ENCODE measurements around the gene SLC35F6.
"Not testable (repeated sequence)": the region's sequence is repeated elsewhere in the genome, so short reads cannot be mapped to it uniquely, and the experiment has no call there.

The SLC35F6 gene

DNA sequence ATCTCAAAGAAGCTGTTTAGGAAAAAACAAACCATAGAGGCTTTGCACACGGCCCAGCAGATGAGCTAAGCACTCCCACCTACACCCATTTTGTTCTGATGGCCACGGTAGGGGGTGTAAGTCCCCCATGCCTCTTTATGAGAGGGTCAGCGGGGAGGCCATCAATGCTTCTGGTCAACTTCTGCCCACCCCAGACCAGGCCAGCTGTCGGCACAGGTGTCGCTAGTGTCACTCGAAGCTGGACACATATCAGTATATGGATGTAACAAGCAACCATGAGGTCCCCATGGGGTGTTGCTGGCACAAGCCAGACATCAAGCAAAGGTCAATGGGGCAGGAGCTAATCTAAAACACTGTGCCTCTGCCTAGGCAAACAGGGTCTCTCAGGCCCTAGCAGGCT is 23.7 kb upstream of the SLC35F6 start:
- Mint-ChIP-seq H3K27ac (no peak overlapping the region), H3K36me3 (no peaks in the 10 kb centered on the region), H3K9me3 (no peaks in the 10 kb centered on the region), H3K4me3 (no peak overlapping the region), H3K4me1 (peaks cover 8% of the 10 kb centered on the region in 2 donors), H3K27me3 (peaks cover 7 to 11% of the 10 kb centered on the region in 2 donors)
- ATAC-seq (replicated peaks) (peak; percentile 2 to 5), DNase-seq (no peak)

DNA sequence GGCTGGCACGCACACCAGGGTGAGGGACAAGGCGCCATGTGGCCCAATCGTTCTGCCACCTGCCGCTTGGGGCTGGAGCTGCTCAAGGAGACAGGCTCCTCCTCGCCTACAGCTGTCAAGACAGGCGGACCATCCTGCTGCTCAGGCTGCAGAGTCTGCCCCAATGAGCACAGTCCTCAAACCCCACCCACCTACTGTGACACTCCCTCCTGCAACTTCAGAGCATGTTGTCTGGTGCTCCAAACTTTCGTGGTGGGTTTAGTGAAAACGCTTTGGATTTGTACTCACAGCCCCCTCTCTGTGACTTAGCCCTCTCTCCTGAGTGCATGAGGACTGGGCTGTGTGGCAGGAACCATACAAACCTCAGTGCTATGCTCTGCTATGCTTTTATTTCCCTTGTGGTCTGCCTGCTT is 23.2 kb upstream of the SLC35F6 start:
- peak; percentile 81 for ATAC-seq (replicated peaks)
- Mint-ChIP-seq H3K27ac (no peak overlapping the region), H3K36me3 (no peaks in the 10 kb centered on the region), H3K4me1 (peaks cover 8% of the 10 kb centered on the region in 2 donors), H3K4me3 (no peak overlapping the region), H3K9me3 (no peaks in the 10 kb centered on the region), H3K27me3 (peaks cover 7 to 11% of the 10 kb centered on the region in 2 donors)
- no peak for DNase-seq

DNA sequence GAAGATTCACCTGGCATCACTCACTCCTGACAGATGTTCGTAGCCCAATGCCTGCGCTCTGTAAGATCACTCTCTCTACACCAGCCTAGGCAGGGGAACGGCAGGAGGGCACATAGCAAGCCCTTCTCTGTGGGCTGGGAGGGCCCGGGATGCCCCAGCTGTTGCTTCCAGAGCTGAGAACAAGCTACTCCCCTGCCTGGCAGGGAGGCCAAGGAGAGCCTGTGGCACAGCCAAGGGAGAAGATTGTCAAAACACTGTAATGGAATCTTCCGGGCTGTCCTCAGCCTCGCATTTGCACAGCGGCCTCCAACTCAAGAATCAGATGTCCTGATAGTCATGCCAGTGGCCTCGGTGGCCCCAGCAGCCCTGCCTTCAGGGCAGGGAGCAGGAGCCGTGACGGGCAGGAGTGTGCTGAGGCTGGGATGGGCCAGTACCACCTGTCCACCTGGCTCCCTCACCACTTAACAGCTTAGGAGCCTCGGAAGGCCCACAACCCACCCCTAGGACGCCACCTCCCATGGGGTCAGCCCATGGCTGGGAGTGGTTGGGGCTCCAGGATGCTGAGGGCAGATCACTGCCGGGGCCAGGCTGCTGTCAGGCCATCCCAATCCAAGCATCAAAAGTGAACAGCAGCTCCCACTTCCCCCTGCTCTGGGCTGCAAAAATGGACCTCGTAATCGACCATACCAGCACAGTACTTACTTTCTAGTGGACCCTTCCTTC is 21.9 kb upstream of the SLC35F6 start:
- Mint-ChIP-seq H3K9me3 (no peaks in the 10 kb centered on the region), H3K27me3 (peaks cover 7 to 8% of the 10 kb centered on the region in 2 donors), H3K4me1 (peaks cover 8% of the 10 kb centered on the region in 2 donors), H3K4me3 (no peak overlapping the region), H3K36me3 (no peaks in the 10 kb centered on the region), H3K27ac (no peak overlapping the region)
- no peak for DNase-seq
- no peak for ATAC-seq (replicated peaks)

DNA sequence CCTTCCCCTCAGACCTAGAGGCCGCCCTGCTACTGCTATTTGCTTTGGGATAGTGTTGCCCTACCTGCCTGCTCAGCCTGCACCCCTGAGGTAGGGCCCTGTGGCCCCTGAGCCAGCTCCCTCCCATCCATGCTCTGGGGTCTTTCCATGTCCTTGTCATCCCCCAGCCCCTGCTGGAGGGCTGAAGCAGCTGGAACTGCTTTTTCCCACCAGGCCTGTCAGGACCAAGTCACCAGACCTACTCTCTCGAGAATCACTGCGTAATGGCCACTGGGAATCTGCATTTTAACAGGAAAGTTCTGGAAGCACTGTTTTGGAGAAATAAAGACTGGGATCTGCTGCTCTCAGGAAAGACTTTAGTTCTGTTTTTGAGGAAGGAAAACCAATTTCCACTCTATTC is 20.2 kb upstream of the SLC35F6 start:
- Mint-ChIP-seq H3K4me1 (peaks cover 8% of the 10 kb centered on the region in 2 donors), H3K36me3 (no peaks in the 10 kb centered on the region), H3K4me3 (no peak overlapping the region), H3K9me3 (no peaks in the 10 kb centered on the region), H3K27me3 (peaks cover 0 to 2% of the 10 kb centered on the region in 2 donors), H3K27ac (no peak overlapping the region)
- no peak for DNase-seq
- no peak for ATAC-seq (replicated peaks)

DNA sequence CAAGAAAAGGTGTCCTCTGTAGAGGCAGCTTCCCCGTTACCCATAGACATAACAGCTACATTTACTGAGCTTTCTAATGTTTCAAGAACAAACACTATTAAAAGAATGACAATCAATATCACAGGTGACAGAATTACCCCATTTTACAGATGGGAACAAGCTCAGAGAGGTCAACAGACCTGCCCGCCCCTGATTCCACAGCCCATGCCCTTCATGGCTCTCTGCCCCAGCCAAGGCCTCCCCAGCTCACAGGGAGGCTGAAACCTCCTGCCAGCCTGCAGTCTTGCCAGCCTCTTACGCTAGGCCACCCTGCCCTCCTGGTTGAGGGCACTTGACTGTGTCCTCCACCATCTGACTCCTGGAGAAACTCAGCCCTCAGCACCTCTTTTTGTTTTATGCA is 19.1 kb upstream of the SLC35F6 start:
- no peak overlapping the region for H3K27ac Mint-ChIP-seq

DNA sequence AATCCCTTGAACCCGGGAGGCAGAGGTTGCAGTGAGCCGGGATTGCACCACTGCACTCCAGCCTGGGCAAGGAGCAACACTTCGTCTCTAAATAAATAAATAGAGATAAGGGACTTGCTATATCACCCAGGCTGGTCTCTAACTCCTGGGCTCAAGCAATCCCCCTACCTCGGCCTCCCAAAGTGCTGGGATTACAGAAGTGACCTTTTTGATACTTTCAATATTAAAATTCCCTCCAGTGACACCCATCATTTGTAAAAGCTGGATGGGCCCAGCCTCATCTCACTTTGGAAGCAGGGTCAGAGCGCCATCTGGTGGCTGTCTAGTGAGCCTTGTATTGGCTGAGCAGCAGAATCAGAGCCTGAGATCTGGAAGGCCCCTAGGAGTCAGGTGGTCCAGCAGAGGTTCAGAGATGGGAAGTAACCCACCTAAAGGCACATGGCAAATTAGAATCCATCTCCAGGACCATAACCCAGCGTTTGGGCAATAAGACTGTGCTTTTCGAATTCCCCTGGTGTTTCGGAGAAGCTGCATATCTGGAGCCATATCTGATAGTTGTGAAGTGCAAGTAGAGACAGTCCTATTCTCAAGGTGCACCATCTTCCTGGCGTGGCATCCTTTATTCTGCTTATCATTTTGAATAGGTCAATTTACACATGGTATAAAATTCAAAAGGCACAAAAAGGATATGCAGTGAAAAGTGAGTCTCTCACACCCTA is 18.3 kb upstream of the SLC35F6 start:
- H3K27me3 Mint-ChIP-seq, result no peaks in the 10 kb centered on the region
- no peak overlapping the region for H3K27ac Mint-ChIP-seq
- H3K36me3 Mint-ChIP-seq, result no peaks in the 10 kb centered on the region
- H3K4me3 Mint-ChIP-seq, result no peak overlapping the region
- no peaks in the 10 kb centered on the region for H3K9me3 Mint-ChIP-seq
- ATAC-seq (replicated peaks) (peak; percentile 91 to 92), DNase-seq (peak; percentile 53)
- H3K4me1 Mint-ChIP-seq, result peaks cover 7 to 8% of the 10 kb centered on the region in 2 donors

More for the DNA sequence above, 19.1 kb upstream of the SLC35F6 start:
- H3K36me3 Mint-ChIP-seq, result no peaks in the 10 kb centered on the region
- no peak for DNase-seq
- H3K4me1 Mint-ChIP-seq, result peaks cover 8% of the 10 kb centered on the region in 2 donors
- H3K9me3 Mint-ChIP-seq, result no peaks in the 10 kb centered on the region
- ATAC-seq (replicated peaks), result no peak
- H3K4me3 Mint-ChIP-seq, result no peak overlapping the region
- H3K27me3 Mint-ChIP-seq, result no peaks in the 10 kb centered on the region

DNA sequence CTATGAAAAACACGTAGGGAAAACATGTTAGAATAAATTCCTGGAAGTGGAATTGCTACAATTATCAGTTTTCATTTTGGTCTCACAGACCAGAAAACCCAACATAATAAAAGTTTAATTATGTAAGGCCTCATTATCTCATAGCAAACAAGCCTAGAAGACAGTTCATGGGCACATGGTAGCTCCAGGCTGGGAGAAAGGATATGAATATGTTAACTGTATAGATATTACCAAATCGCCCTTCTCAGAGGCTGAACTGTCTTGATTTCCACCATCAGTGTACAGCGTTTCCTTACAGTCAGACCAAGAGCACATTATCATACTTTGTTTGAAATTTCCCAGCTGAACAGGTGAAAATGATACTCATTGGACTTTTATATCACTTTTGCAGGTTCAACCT is 17.1 kb upstream of the SLC35F6 start:
- Mint-ChIP-seq H3K27ac (no peak overlapping the region), H3K27me3 (no peaks in the 10 kb centered on the region)
- no peak for DNase-seq

DNA sequence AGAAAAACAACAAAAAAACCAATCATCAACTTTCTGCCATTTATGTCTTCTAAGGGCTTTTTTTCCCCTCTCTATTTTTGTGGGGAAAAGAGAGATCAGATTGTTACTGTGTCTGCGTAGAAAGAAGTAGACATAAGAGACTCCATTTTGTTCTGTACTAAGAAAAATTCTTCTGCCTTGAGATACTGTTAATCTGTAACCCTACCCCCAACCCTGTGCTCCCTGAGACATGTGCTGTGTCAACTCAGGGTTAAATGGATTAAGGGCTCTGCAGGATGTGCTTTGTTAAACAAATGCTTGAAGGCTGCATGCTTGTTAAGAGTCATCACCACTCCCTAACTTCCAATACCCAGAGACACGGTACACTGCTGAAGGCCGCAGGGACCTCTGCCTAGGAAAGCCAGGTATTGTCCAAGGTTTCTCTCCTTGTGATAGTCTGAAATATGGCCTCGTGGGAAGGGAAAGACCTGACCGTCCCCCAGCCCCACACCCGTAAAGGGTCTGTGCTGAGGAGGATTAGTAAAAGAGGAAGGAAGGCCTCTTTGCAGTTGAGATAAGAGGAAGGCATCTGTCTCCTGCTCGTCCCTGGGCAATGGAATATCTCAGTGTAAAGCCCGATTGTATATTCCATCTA is 14.2 kb upstream of the SLC35F6 start:
- not testable (repeated sequence) for ATAC-seq (replicated peaks); DNase-seq; H3K27ac Mint-ChIP-seq; H3K4me3 Mint-ChIP-seq; H3K27me3 Mint-ChIP-seq; H3K9me3 Mint-ChIP-seq; H3K36me3 Mint-ChIP-seq; H3K4me1 Mint-ChIP-seq

More for the DNA sequence above, 17.1 kb upstream of the SLC35F6 start:
- no peaks in the 10 kb centered on the region for H3K36me3 Mint-ChIP-seq
- H3K9me3 Mint-ChIP-seq, result no peaks in the 10 kb centered on the region
- H3K4me1 Mint-ChIP-seq, result peaks cover 0 to 2% of the 10 kb centered on the region in 2 donors
- no peak overlapping the region for H3K4me3 Mint-ChIP-seq
- ATAC-seq (replicated peaks), result no peak

DNA sequence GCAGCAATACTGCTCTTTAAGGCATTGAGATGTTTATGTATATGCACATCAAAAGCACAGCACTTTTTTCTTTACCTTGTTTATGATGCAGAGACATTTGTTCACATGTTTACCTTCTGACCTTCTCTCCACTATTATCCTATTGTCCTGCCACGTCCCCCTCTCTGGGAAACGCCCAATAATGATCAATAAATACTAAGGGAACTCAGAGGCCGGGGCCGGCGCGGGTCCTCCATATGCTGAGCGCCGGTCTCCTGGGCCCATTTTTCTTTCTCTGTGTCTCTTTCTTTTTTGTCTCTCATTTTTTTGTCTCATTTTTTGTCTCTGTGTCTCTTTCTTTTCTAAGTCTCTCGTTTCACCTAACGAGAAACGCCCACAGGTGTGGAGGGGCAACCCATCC is 13.6 kb upstream of the SLC35F6 start:
- DNase-seq; ATAC-seq (replicated peaks); H3K4me3 Mint-ChIP-seq; H3K27me3 Mint-ChIP-seq; H3K27ac Mint-ChIP-seq; H3K36me3 Mint-ChIP-seq; H3K9me3 Mint-ChIP-seq; H3K4me1 Mint-ChIP-seq: not testable (repeated sequence)

DNA sequence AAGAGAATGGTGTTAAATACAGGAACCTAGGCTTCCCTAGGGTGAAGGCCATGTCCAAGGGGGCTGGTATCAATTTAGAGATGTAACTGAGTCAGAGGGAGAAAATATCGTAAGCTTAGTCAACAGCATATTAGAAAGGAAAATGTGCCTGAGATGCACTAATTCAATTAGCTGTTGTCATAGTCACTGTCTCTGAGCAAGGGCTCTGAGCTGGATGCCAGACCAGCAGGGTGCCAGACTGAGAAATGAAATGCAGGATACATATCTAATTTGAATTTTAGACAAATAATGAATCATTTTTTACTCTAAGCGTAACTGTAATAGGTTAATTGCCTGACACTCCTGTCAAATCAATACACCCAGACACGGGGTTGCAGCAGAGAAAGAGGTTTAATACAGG is 11.4 kb upstream of the SLC35F6 start:
- no peaks in the 10 kb centered on the region for H3K27me3 Mint-ChIP-seq
- no peaks in the 10 kb centered on the region for H3K36me3 Mint-ChIP-seq
- ATAC-seq (replicated peaks) (no peak), DNase-seq (no peak)
- H3K9me3 Mint-ChIP-seq, result no peaks in the 10 kb centered on the region
- H3K4me3 Mint-ChIP-seq, result no peak overlapping the region
- H3K4me1 Mint-ChIP-seq, result peaks cover 4 to 10% of the 10 kb centered on the region in 2 donors
- no peak overlapping the region for H3K27ac Mint-ChIP-seq

DNA sequence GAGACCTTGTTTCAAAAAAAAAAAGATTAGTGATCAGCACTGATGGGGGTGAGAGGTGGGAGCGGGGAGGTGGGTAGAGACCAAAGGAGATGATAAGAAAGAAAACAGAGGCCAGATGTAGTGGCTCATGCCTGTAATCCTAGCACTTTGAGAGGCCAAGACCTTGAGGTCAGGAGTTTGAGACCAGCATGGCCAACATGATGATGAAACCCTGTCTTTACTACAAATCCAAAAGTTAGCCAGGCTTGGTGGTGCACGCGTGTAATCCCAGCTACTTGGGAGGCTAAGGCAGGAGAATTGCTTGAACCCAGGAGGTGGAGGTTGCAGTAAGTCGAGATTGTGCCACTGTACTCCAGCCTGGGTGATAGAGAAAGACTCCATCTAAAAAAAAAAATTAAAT is 9.5 kb upstream of the SLC35F6 start:
- Mint-ChIP-seq H3K9me3 (no peaks in the 10 kb centered on the region), H3K27me3 (no peaks in the 10 kb centered on the region), H3K36me3 (no peaks in the 10 kb centered on the region), H3K27ac (no peak overlapping the region), H3K4me3 (no peak overlapping the region), H3K4me1 (peaks cover 13 to 18% of the 10 kb centered on the region in 2 donors)
- DNase-seq, result no peak
- no peak for ATAC-seq (replicated peaks)

DNA sequence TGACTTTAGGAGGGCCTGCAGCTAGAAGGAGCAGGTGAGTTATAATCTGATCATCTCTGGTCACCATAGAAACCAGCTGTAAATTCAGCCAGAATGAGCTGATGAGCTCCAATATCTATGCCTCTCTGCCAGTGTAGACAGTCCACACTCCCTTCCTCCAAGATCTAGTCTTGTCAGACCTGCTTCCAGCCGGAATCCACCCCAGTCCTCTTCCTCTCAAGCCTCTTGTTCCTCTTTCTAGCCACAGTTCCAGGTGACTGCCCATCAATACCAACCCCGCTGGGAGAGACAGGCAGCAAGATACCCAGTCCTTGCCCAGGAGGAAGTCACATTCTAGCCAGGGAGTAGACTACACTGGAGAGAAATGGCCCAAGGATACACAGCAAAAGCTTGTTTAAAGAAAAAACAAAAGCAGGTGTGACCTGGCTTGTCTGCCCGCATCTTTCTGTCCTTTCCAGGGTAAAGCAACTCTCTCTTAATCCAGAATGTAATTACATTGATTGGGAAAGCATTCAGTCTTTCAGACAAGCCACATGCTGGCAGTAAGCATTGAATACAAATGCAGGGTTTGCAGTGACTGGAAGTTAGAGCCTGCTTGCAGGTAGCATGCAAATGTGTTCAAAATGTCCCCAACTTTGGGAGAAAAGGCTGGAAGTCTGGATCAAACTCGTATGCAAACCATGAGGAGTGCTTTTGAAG is 9.0 kb upstream of the SLC35F6 start:
- no peaks in the 10 kb centered on the region for H3K9me3 Mint-ChIP-seq
- no peaks in the 10 kb centered on the region for H3K36me3 Mint-ChIP-seq
- no peak overlapping the region for H3K4me3 Mint-ChIP-seq
- H3K27ac Mint-ChIP-seq, result no peak overlapping the region
- DNase-seq (peak; percentile 23), ATAC-seq (replicated peaks) (peak; percentile 56 to 78)
- H3K4me1 Mint-ChIP-seq, result peaks cover 11 to 18% of the 10 kb centered on the region in 2 donors
- no peaks in the 10 kb centered on the region for H3K27me3 Mint-ChIP-seq

DNA sequence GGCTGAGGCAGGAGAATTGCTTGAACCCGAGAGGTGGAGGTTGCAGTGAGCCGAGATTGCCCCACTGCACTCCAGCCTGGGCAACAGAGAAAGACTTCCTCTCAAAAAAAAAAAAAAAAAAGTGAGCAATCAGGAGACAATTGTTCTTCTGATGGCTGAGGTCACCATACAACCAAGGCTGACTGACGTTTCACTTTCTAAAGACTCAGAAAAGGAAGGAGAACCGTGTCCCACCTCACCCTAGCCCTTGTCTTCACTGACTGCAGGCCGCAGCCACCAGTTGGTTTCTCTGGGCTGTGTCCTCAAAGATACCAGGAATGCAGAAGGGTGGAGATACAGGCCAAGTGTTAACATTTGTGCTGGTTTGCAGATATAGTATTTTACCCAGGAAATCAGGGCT is 7.7 kb upstream of the SLC35F6 start:
- H3K27ac Mint-ChIP-seq, result no peak overlapping the region
- ATAC-seq (replicated peaks), result no peak
- DNase-seq, result no peak
- no peak overlapping the region for H3K4me3 Mint-ChIP-seq
- H3K4me1 Mint-ChIP-seq, result peaks cover 11 to 18% of the 10 kb centered on the region in 2 donors
- no peaks in the 10 kb centered on the region for H3K27me3 Mint-ChIP-seq
- H3K9me3 Mint-ChIP-seq, result no peaks in the 10 kb centered on the region
- H3K36me3 Mint-ChIP-seq, result no peaks in the 10 kb centered on the region
